GM19324 (cell line): ENCODE results near the gene STPG3.

ENCODE experiments used
- ATAC-seq: cut with Tn5 transposase; IDR thresholded peaks from one replicate; pipeline ENCODE4 v1.9.1; 2021; ENCODE audit warnings: mild to moderate bottlenecking, moderate library complexity; ENCODE audit not compliant: unreplicated experiment, low FRiP score

The STPG3 gene

DNA sequence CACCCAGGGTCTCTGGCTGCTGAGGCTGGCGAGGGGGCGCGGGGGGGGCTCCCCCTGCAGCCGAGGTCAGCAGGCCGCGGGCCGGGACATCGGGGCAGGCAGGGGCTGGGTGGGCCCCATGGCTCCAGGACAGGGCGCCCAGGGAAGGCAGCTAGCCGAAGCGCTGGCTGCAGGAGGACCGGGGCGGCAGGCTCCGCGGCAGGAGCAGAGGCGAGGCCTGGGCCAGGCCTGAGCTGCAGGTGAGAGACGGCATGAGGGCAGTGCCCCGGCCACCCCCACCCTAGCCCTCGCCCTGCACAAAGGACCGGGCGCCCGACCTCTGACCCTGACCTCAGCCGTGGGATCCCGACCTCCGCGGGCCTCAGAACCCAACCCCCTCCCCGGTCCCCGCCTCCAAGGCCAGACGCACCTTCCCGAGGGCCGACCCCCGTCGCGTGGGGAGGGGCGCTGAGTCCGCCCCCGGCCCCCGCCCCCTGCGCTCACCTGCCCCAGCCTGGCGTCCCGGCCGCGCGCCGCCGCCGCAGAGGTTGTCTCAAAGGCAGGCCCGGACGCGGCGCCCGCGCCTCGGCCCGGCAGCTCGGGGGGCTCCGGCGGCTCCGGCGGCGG lies 29.5 kb upstream of the STPG3 start:
- no peak for ATAC-seq

DNA sequence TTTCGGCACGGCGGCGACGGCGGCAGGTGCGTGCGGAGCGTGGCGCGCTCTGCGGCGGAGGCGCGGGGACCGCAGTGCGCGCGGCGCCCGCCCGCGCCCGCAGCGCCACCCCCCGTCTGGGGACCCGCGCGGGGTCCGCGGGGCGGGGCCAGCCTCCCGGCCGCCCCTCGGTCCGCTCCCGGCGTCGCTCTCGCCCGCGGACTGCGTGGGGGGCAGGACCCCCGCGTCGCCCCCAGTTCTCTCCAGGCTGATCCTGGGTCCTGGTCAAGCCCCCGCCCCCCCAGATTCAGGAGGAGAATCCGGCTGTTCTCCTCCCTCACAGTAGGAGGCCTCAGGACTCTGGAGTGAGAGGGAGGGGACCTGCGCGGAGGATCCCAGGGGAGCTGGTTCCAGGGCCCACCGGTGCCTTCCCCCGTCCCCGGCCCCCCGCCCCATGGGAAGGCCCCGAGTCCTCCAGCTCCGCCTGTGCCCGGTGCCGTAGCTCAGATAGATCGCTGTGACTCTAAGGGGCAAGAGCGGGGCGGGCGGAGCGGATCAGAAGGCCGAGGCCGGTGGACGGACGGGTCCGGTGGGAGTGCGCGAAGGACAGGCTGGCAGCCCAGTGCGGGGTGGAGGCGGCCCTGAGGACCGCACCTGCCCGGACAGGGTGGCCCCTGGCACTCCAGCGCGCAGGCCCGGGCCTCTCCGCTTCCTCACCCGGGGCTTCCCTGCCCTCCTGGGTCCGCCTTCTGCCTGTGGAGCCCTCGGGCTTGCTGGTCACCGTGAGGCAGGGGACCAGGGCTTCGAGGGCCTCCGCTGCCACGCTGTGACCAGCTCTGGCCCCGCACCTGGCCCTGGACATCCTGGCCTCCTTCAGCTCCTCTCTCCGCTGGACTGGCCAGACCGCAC lies 28.7 kb upstream of the STPG3 start, which contains the start of gene RNF208:
TSS of gene RNF208 (minus strand) at position 51 of the 888 bp plus-strand sequence. CDS start 1,028 bp downstream, outside the sequence.
- ATAC-seq, result no peak

DNA sequence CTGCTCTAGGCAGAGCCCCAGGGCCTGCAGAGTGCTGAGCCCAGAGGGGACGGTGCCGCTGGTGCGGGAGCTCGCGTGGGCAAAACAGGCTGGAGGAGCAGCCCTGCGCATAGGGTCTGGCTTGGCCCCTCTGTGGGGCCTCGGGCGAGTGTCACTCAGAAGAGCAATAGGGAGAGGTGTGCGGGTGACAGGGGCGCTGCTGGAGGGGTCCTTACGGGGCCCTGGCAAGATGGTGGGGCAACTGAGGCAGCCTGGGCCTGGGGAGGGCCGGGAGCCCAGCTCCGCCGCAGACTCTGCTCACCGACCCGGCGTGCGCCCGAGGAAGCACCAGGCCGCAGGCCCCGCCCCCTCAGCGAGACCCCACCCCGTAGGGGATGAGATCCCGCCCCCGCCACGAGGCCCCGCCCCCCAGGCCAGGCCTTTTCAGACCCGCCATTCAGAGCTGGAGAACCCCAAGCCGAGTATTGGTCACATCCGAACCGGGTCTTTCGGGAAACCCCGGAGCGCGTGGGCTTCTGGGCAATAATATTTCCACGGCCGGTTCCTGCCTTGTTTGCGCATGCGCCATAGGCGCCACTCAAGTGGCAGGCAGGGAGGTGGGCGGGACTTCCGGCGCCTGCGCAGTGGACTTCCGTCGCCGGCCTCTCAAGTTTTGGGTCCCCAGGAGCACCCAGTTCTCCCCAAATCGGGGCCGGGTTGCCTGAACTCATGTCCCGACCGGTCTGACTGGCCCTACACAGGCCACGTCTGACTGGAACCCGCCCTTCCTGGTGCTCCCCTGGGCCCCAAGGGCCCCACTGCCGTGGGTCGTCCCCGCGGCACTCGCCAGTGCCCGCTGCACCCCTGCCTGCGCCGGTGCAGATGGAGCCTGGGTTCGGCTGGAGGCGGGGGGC lies 27.8 kb upstream of the STPG3 start:
- peak; percentile 78 for ATAC-seq

DNA sequence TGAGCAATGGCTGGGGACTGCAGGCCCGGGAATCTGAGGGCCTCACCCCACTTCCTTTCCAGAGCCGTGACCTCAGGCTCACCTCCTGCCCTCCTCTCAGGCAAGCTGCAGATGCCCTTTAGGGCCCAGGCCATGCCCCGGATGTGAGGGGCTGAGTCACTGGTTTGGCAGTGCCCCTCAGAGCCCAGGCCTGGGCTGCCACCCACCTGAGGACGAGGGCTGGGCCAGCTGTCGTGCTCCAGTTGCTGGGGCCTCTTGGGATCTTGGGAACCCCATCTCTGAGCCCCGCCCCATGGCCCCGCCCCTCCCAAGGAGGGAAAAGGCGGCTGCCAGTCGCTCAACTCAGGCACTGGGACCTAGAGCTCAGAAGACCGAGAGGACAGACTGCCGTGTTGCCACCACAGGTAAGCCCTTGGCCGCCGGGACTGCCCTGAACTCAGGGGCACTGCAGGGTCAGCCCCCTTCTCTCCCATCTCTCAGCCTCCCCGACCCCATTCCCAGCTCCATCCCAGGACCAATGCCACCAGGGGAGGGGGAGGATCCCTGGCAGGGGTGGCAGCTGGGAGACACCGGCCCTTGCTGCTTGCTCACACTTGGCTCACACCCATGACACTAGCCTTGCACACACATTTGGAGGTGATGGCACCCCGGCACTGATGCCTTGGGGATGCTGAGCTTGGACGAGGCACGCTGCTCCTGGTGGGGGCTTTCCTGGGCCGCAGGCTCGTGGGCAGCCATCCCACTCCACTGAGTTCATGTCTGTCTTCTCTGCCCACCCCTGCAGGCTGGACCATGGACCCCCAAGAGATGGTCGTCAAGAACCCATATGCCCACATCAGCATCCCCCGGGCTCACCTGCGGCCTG lies 26.0 kb upstream of the STPG3 start, which contains the start of gene CYSRT1:
TSS of gene CYSRT1 (plus strand) at position 345 of the 865 bp plus-strand sequence. CDS start at position 793, 448 bp downstream.
- no peak for ATAC-seq

DNA sequence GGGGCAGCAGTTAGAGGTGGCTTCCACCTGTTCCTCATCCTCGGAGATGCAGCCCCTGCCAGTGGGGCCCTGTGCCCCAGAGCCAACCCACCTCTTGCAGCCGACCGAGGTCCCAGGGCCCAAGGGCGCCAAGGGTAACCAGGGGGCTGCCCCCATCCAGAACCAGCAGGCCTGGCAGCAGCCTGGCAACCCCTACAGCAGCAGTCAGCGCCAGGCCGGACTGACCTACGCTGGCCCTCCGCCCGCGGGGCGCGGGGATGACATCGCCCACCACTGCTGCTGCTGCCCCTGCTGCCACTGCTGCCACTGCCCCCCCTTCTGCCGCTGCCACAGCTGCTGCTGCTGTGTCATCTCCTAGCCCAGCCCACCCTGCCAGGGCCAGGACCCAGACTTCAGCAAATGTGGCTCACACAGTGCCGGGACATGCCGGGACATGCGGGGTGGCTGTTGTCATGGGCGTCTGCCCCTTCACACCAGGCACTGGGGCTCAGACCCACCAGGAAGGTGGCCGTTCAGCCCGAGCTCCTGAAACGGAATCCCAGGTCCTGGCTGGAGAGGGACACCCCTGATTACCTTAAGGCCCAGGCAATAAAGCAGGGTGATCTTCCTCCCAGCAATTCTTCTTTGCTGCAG lies 25.3 kb upstream of the STPG3 start:
- ATAC-seq, result no peak

DNA sequence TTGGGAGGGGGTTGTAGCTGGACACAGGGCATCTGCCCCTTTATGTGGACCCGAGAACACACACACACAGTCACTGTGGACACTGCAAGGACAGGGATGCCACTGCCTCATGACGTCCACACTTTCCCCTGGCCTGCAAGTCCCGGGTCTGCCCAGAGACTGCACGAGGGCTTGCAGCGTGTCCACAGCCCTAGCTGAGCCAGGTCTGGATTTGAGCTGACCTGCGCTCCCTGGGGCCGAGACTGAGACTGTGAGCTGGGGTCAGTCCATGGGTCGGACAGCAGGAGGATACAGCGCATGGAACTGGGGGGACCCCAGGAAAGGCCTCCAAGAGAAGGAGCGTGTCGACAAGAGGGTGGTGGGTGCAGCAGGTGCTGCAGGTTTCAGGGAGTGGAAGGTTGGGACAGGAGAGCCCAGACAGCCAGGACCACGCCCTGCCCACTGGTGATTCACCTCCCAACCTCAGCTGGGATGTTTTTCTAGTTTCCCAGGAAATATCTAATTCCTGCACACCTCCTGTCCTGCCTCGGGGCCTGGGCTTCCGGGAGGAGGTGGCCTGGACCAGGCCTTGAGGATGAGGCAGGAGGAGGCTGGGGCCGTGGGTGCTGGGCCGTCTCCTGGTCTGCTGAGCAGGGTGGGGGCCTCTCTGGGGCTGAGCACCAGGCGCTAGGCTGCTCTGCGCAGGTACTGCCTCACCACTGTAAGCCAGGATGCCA lies 24.6 kb upstream of the STPG3 start:
- no peak for ATAC-seq

DNA sequence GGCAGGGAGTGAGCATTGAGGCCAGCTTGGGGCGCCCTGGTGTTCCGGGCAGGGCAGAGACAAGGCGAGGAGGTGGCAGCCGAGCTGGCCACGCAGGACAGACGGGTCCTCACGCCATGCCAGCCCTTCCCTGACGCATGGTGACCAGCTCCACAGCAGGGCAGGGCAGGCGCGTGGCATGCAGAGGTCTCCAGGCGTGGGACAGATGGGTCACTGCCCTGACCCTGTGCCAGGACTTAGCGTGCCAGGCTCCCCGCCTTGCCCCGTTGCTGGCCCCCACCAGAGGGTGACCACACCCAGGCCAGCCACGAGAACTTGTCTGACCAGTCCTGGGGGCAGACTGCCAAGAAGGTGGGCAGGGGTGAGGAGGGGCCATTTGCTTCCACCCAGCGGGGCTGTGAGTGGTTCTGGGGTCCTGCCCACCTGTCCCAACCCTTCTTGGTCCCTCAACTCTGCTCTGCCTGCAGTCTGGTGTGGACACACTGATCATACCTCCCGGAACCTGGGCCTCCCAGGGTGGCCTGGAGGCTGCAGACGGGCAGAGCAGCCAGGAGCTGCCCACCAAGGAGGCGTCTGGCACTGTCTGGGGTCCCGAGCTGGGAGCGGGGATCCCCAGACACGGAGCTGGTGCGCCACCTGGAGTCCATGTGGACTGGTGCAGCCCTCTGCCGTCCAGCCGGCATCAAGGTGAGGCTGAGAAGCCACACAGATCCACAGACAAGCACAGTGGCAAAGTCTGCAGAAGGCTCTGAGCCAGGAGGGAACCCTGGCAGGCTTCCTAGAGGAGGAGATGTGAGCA lies 23.8 kb upstream of the STPG3 start, which contains the start of gene RNF224:
TSS of gene RNF224 (plus strand) at position 449 of the 799 bp plus-strand sequence. CDS start 834 bp downstream, outside the sequence.
- ATAC-seq, result no peak

DNA sequence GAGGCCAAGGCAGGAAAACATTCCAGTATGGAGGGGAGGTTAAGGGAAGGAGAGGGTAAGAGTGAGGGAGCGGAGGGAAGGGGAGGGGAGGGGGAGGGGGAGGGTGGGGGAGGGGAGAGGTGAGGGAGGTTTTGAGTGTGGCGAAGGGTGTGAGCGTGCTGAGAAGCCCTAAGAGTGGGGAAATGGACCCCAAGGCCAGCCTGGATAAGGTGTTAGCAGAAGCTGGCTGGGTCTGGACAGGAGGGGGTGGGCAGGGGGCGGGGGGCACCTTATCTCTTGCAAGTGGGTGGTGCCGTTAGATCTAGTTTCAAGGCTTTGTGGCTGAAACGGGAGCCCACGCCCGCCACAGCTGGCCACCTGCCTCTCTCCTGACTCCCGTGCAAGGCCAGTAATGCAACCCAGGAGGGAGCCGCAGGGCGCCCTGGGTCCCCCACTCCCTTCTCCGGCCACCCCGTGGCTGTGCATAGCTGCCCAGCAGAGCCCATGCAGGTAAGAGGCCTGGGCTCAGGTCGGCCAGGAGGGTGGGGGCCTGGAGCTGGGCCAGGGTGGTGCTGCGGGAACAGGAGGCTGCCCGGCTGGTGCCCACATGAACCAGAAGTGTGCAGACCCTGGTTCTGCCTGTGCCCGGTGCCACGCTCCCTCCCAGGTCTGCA lies 23.1 kb upstream of the STPG3 start:
- ATAC-seq, result no peak

DNA sequence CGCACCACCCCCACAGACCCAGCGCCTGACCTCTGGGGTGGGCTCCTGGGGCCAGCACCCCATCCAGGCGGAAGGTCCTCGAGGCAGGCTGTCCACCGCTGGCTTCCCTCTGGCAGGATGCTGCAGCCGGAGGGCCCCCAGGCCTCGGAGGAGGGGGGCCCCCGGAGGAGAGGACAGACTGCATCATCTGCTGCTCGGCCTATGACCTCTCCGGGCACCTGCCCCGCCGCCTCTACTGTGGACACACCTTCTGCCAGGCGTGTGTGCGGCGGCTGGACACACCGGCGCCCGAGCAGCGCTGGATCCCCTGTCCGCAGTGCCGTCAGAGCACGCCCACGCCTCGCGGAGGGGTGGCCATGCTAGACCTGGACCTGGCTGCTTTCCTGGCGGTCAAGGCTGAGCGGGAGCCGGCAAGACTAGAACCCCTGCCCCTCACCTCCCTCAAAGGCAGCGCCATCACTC lies 22.5 kb upstream of the STPG3 start:
- ATAC-seq, result no peak

DNA sequence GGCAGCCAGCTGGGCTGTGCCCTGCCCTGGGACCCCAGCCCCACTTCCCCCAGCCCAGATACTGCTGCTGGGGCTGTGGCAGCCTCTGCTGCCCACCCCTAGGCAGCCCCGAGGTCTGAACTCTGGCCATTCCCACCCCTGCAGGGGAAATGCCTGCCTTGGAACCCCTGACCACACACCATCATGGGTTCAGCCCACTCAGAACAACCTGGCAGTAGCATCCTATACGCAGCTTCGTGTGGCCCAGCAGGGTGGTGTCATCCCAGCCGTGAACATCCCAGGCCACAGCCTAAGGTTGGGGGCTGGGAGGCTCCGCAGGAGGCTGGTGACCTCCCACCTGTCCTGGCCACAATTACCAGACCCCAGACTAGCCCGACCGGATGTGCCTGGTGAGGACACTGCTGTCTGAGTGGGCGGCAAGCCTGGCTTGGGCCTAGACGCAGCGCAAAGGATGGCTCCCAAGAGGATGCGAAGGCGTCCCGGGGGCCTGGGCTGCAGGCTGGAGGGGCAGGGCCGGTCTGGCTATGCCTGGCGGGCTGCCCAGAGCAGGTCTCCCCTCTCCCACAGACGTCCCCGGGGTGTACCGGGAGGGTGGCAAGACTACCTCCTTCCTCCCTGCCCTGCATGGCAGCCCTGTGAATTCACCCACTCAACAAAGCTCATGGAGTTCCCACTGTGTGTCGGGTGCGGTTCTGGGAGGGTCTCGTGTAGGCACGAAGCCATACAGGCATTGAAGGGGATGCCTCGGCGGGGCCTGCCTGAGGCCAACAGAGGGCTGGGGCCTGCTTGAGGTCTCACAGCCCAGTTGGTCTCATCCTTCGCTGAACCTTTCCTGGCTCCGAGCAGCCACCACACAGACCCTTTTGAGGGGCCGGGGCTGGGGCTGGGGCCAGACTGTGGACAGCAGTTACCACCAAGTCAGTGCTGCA lies 21.9 kb upstream of the STPG3 start:
- no peak for ATAC-seq

DNA sequence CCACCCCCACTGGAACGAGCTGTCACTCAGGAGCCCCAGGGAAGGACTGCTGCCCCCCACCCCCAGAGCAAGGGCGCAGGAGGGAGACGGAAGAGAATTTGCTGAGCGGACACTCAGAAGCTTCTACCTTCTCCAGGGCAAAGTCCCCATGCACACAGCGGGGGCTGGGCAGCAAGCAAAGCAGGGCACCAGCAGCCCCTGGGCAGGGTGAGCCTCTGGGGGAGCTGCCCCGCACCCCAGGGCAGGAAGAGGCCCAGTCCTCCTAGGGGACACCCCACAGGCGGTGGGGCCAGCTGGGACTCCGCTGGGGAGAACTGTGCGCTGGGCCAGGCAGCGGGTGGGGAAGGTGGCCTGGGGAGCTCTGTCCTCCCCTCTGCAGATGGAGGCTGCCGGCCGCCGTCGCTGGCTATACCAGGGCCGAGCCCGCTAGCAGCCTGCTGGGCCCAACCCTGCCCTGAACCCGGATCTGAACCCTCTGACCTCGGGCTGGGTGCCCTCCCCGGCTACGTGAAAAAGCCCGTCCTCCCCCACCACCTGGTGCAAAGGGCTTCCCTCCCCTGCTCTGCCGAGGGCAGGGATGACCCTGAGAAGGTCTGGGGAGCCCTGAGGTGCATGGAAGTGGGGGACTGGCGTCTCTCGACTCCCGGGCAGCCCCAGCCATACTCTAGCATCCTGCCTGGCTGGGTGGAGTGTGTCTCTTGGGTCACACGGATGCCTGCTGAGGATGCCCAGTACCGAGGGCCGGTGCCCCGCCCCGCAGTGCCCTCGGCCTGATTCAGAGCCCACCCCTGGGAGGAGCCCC lies 21.0 kb upstream of the STPG3 start:
- no peak for ATAC-seq

DNA sequence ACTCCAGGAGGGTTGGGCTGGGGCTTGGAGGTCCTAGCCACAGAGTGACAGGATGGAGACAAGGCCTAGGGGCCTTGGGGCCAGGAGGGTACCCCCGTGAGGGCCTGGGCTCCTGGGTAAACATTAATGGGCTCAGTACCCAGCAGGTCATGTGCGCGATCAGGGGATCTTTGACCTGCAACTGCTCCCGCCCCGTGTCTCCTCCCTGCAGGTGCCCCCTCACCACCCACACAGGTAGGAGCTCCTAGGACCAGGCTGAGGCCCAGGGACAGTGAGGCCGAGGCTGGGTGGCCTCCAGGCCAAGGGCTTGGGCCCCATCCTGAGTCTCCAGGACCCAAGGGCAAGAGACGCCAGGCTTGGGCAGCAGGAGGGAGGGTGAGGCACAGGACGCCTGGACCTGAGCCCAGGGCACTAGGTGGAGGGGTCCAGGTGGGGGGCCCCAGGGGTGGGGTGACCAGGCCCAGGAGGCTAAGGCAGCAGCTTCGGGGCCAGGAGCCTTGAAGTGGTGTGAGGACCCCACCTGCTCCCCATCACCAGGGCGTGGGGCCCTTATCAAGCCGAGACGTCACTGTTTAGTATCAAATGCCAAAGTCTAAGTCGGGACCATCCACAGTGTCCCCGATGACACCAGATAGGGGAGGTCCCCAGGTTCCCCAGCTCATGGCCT lies 20.2 kb upstream of the STPG3 start, which contains the start of gene SLC34A3:
TSS of gene SLC34A3 (plus strand) at position 197 of the 667 bp plus-strand sequence. CDS start 802 bp downstream, outside the sequence.
- ATAC-seq, result no peak

DNA sequence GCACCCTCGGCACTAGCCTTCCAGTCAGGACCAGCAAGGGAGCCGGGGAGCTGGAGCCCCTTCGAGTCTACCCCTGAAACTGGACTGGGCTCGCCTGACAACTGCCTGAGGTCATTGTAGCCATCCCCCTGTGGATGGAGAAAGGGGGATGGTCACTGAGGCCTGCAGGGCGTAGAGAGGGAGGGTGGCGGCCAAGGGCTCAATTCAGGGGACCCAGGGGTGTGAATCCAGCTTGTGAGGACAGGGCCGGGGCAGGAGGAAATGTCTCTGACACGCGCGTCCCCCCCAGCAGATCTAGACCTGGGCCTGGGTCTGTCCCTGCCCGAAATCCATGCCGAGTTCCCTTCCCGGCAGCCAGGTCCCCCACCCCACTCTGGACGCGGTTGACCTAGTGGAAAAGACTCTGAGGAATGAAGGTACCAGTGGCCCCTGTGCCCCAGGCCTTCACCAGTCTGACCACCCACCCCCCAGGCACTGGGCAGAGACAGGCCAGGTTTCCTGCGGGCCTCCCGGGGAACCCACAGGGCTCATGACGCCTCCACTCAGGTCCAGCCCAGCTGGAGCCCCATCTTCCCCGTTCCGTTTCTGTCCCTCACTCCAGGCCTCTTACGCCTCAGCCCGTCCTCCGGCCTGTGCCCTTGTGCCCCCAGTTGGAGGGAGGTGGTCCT lies 19.6 kb upstream of the STPG3 start:
- ATAC-seq, result no peak

DNA sequence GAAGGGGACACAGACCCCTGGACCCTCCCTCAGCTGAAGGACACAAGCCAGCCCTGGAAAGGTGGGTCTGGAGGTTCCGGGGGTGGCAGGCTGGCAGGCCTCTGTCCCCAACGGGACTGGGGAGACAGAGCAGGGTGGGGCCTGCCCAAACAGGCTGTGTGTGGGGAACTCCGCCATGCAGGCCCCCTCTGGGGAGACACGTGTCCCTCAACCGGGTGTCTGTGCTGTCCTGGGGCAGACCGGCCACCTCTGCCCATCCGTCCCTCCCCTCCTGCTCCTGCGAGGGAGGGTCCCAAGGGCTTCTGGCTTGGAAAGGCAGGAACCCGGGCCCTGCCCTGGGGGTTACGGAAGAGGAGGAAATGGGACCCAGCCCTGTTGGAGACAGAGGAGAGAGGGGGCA lies 19.0 kb upstream of the STPG3 start:
- no peak for ATAC-seq
